HepG2 (cell line): ENCODE data around the gene C20orf96. TPM values are rescaled to one million over a fixed set of nuclear protein-coding genes. Genes with fewer than 3 reads are reported as not detected.

Experiments
- HMGA1 ChIP-seq: sonication (generic); formaldehyde crosslinking; conservative IDR thresholded peaks from 2 replicates; pipeline ENCODE4 v1.4.0; 2020; ENCODE audit warnings: missing genetic modification reagents
- KDM5A ChIP-seq: fragments of 200-600 bp; sonication (generic); IDR thresholded peaks from 2 replicates; pipeline ENCODE4 v1.7.0; 2018; ENCODE audit warnings: antibody characterized with exemption, mild to moderate bottlenecking, low read length, borderline replicate concordance
- NR3C1 ChIP-seq: sonication (generic); formaldehyde crosslinking; IDR thresholded peaks from 2 replicates; pipeline ENCODE4 v1.4.0; 2020; ENCODE audit warnings: missing genetic modification reagents
- ONECUT2 ChIP-seq: sonication (generic); formaldehyde crosslinking; IDR thresholded peaks from 2 replicates; pipeline ENCODE4 v1.4.0; 2020; ENCODE audit warnings: missing genetic modification reagents
- STAG1 ChIP-seq: sonication (generic); formaldehyde crosslinking; IDR thresholded peaks from 2 replicates; pipeline ENCODE4 v1.4.0; 2020; ENCODE audit warnings: missing genetic modification reagents
- TCF12 ChIP-seq, 2 experiments: fragments of 450-650 bp in 1 of 2; sonication (generic) in 1 of 2; formaldehyde crosslinking in 1 of 2; IDR thresholded peaks; 2 replicates each; pipeline versions ENCODE4 v1.6.1 to v1.8.0; 2017 to 2022; ENCODE audit warnings: antibody characterized with exemption in 1 of 2, mild to moderate bottlenecking in 1 of 2, missing genetic modification reagents in 1 of 2, moderate library complexity in 1 of 2
- YEATS4 ChIP-seq: sonication (generic); formaldehyde crosslinking; IDR thresholded peaks from 2 replicates; pipeline ENCODE4 v1.4.0; 2020; ENCODE audit warnings: missing genetic modification reagents, borderline replicate concordance
- ZC3H4 ChIP-seq: sonication (generic); formaldehyde crosslinking; IDR thresholded peaks from 2 replicates; pipeline ENCODE4 v1.4.0; 2020; ENCODE audit warnings: missing genetic modification reagents, borderline replicate concordance
- ZFX ChIP-seq: sonication (generic); formaldehyde crosslinking; IDR thresholded peaks from 2 replicates; pipeline ENCODE4 v1.4.0; 2020; ENCODE audit warnings: mild to moderate bottlenecking, low read depth, missing genetic modification reagents, moderate library complexity
- ZNF143 ChIP-seq: sonication (generic); formaldehyde crosslinking; IDR thresholded peaks from 2 replicates; pipeline ENCODE4 v1.4.0; 2020; ENCODE audit warnings: missing genetic modification reagents
- ZNF20 ChIP-seq: sonication (generic); formaldehyde crosslinking; IDR thresholded peaks from 2 replicates; pipeline ENCODE4 v1.4.0; 2020; ENCODE audit warnings: mild to moderate bottlenecking, moderate library complexity, missing genetic modification reagents
- ZNF564 ChIP-seq: sonication (generic); formaldehyde crosslinking; IDR thresholded peaks from 2 replicates; pipeline ENCODE4 v1.8.1; 2023; ENCODE audit warnings: mild to moderate bottlenecking, missing genetic modification reagents
- ZNF598 ChIP-seq: sonication (generic); formaldehyde crosslinking; IDR thresholded peaks from 2 replicates; pipeline ENCODE4 v1.5.1; 2020; ENCODE audit warnings: mild to moderate bottlenecking, missing genetic modification reagents, borderline replicate concordance
- ZNF720 ChIP-seq: sonication (generic); formaldehyde crosslinking; IDR thresholded peaks from 2 replicates; pipeline ENCODE4 v1.4.0; 2020; ENCODE audit warnings: missing genetic modification reagents
- polyA plus RNA-seq, 8 experiments: library from polyadenylated mRNA; depleted of rRNA in 3 of 8; stranded (reverse) in 7 of 8; unstranded in 1 of 8; fragments of >200 nt; fragmentation: Illumina TruSeq in 4 of 8; extraction: Trizol in 4 of 8; gene quantifications; 2 replicates each; pipeline versions ENCODE4 v1.2.1 to v1.2.3, GENCODE V29; 2011 to 2016; ENCODE audit warnings: low read depth in 4 of 8, missing spikeins in 1 of 8, mixed read lengths in 1 of 8; ENCODE audit not compliant: insufficient read depth in 1 of 8
- total RNA-seq, 5 experiments: library from RNA; depleted of rRNA; stranded (reverse); fragments of >200 nt; fragmentation: Illumina TruSeq; extraction: Trizol; gene quantifications; 2 replicates each; pipeline ENCODE4 v1.2.3, GENCODE V29; 2016; ENCODE audit warnings: low read depth in 1 of 5
- TF ChIP-seq, protein P1 (sequence below): sonication (generic); formaldehyde crosslinking; IDR thresholded peaks from 2 replicates; pipeline ENCODE4 v1.4.0; 2020; ENCODE audit warnings: missing genetic modification reagents, borderline replicate concordance
- TF ChIP-seq, protein P2 (sequence below), 2 experiments: sonication (generic) in 1 of 2; formaldehyde crosslinking in 1 of 2; IDR thresholded peaks; 2 replicates each; pipeline versions ENCODE4 v1.4.0 to v1.6.1; 2018 to 2020; ENCODE audit warnings: missing genetic modification reagents in 2 of 2, borderline replicate concordance in 1 of 2, low read depth in 1 of 2, mild to moderate bottlenecking in 1 of 2, missing biosample characterization in 1 of 2
- TF ChIP-seq, protein P3 (sequence below): sonication (generic); formaldehyde crosslinking; conservative IDR thresholded peaks from 2 replicates; pipeline ENCODE4 v1.4.0; 2020; ENCODE audit warnings: missing genetic modification reagents
- TF ChIP-seq, protein P4 (sequence below): sonication (generic); formaldehyde crosslinking; IDR thresholded peaks from 2 replicates; pipeline ENCODE4 v1.5.0; 2020; ENCODE audit warnings: mild to moderate bottlenecking, missing genetic modification reagents

C20orf96 gene
- total and polyA plus RNA-seq, 2 of the 13 experiments (the other 11 are each of a cell fraction or from before 2014, with no cell fraction given), result 3.8 to 20.6 TPM

DNA sequence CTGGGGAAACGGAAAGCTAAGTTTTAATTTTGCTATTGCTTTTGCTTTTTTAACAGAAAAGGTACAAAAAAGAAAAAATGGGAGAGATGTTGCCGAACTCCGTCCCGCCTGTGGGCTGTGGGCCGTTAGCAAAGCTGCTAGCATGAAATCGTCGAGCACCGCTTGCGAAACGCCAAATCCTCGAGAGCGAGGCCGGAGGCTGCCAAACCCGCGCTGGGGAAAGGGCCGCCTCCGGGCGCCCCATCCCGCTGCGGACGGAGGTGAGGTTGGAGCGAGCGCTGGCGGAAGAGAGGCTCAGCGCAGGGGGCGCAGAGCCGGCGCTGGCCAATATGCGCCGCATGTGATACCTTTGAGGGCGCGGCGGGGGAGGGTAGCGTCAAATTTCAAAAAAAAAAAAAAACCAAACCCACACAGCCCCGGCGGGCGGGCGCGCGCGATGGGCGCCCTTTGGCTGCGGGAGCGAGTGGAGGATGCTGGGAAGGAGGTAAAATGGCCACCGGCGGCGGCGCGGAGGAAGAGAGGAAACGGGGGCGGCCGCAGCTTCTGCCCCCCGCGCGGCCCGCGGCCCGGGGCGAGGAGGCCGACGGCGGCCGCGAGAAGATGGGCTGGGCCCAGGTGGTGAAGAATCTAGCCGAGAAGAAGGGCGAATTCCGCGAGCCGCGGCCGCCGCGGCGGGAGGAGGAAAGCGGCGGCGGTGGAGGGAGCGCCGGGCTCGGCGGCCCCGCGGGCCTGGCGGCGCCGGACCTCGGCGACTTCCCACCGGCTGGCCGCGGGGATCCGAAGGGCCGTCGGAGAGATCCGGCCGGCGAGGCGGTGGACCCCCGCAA lies 6.8 kb upstream of the C20orf96 start, which contains the start of gene ZCCHC3 (continued):
- TF ChIP-seq, protein P1, sequence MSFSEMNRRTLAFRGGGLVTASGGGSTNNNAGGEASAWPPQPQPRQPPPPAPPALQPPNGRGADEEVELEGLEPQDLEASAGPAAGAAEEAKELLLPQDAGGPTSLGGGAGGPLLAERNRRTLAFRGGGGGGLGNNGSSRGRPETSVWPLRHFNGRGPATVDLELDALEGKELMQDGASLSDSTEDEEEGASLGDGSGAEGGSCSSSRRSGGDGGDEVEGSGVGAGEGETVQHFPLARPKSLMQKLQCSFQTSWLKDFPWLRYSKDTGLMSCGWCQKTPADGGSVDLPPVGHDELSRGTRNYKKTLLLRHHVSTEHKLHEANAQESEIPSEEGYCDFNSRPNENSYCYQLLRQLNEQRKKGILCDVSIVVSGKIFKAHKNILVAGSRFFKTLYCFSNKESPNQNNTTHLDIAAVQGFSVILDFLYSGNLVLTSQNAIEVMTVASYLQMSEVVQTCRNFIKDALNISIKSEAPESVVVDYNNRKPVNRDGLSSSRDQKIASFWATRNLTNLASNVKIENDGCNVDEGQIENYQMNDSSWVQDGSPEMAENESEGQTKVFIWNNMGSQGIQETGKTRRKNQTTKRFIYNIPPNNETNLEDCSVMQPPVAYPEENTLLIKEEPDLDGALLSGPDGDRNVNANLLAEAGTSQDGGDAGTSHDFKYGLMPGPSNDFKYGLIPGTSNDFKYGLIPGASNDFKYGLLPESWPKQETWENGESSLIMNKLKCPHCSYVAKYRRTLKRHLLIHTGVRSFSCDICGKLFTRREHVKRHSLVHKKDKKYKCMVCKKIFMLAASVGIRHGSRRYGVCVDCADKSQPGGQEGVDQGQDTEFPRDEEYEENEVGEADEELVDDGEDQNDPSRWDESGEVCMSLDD (CRISPR knock-in tag), result peak; percentile 96
- TF ChIP-seq ZC3H4 (no peak), ZNF720 (peak; percentile 36; the same call in 1 of the 2 replicates), YEATS4 (peak; percentile 98), KDM5A (peak; percentile 56), ZFX (CRISPR knock-in tag) (peak; percentile 93), ZNF598 (CRISPR knock-in tag) (peak; percentile 99), HMGA1 (CRISPR knock-in tag) (no peak), NR3C1 (CRISPR knock-in tag) (no peak), TCF12 (IDR thresholded peaks at IDR 0.05) (no peak), TCF12 (CRISPR knock-in tag; IDR thresholded peaks at IDR 0.05) (peak; percentile 98), STAG1 (peak; percentile 49; the same call in 1 of the 2 replicates), ZNF143 (CRISPR knock-in tag) (peak; percentile 90), ZNF20 (peak; percentile 91; the same call in 1 of the 2 replicates), ZNF564 (CRISPR knock-in tag) (peak; percentile 97), ONECUT2 (CRISPR knock-in tag) (peak; percentile 62; the same call in 1 of the 2 replicates)
- TF ChIP-seq, protein P2, sequence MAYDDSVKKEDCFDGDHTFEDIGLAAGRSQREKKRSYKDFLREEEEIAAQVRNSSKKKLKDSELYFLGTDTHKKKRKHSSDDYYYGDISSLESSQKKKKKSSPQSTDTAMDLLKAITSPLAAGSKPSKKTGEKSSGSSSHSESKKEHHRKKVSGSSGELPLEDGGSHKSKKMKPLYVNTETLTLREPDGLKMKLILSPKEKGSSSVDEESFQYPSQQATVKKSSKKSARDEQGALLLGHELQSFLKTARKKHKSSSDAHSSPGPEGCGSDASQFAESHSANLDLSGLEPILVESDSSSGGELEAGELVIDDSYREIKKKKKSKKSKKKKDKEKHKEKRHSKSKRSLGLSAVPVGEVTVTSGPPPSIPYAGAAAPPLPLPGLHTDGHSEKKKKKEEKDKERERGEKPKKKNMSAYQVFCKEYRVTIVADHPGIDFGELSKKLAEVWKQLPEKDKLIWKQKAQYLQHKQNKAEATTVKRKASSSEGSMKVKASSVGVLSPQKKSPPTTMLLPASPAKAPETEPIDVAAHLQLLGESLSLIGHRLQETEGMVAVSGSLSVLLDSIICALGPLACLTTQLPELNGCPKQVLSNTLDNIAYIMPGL (CRISPR knock-in tag; IDR thresholded peaks at IDR 0.05; ENCODE audit: borderline replicate concordance in 1 of 2, low read depth in 1 of 2), result peak; percentile 68 to 98; a peak in 3 of 4 replicates
- TF ChIP-seq, protein P3, sequence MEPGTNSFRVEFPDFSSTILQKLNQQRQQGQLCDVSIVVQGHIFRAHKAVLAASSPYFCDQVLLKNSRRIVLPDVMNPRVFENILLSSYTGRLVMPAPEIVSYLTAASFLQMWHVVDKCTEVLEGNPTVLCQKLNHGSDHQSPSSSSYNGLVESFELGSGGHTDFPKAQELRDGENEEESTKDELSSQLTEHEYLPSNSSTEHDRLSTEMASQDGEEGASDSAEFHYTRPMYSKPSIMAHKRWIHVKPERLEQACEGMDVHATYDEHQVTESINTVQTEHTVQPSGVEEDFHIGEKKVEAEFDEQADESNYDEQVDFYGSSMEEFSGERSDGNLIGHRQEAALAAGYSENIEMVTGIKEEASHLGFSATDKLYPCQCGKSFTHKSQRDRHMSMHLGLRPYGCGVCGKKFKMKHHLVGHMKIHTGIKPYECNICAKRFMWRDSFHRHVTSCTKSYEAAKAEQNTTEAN, result peak; percentile 96
- TF ChIP-seq, protein P4, sequence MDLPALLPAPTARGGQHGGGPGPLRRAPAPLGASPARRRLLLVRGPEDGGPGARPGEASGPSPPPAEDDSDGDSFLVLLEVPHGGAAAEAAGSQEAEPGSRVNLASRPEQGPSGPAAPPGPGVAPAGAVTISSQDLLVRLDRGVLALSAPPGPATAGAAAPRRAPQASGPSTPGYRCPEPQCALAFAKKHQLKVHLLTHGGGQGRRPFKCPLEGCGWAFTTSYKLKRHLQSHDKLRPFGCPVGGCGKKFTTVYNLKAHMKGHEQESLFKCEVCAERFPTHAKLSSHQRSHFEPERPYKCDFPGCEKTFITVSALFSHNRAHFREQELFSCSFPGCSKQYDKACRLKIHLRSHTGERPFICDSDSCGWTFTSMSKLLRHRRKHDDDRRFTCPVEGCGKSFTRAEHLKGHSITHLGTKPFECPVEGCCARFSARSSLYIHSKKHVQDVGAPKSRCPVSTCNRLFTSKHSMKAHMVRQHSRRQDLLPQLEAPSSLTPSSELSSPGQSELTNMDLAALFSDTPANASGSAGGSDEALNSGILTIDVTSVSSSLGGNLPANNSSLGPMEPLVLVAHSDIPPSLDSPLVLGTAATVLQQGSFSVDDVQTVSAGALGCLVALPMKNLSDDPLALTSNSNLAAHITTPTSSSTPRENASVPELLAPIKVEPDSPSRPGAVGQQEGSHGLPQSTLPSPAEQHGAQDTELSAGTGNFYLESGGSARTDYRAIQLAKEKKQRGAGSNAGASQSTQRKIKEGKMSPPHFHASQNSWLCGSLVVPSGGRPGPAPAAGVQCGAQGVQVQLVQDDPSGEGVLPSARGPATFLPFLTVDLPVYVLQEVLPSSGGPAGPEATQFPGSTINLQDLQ (CRISPR knock-in tag), result peak; percentile 92
